Measurements from ENCODE around the gene CALN1.

DNA sequence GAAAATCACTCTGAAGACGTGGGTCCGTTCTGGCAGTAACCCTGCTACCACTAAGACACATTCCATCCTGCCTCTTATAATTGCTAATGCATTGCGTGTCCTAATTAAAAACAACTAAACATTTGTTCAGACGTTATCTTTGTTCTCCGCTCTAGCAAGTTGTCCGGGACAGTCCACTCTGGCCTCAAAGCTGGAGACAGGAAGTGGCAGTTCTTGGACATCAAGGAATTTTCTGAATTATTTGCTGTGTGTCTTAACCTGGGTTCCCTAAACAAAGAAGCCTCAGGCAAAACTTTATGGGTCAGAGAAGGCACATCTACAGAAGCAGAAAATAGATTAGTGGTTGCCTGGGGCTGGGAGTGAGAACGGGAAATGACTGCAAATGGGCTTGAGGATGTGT, 199.1 kb downstream of the CALN1 start:
- TF ChIP-seq, protein P1, sequence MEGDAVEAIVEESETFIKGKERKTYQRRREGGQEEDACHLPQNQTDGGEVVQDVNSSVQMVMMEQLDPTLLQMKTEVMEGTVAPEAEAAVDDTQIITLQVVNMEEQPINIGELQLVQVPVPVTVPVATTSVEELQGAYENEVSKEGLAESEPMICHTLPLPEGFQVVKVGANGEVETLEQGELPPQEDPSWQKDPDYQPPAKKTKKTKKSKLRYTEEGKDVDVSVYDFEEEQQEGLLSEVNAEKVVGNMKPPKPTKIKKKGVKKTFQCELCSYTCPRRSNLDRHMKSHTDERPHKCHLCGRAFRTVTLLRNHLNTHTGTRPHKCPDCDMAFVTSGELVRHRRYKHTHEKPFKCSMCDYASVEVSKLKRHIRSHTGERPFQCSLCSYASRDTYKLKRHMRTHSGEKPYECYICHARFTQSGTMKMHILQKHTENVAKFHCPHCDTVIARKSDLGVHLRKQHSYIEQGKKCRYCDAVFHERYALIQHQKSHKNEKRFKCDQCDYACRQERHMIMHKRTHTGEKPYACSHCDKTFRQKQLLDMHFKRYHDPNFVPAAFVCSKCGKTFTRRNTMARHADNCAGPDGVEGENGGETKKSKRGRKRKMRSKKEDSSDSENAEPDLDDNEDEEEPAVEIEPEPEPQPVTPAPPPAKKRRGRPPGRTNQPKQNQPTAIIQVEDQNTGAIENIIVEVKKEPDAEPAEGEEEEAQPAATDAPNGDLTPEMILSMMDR (IDR thresholded peaks at IDR 0.05): no peak
- no peak for TF ChIP-seq POLR2A (IDR thresholded peaks at IDR 0.05)
